Umbilical cord (tissue), 2 donors: ENCODE results near the gene TINCR. TPM values are rescaled to one million over a fixed set of nuclear protein-coding genes. Genes with fewer than 3 reads are reported as not detected.
A peak's percentile ranks its signal among the peaks of the same experiment; 100 is the strongest.

ENCODE experiments used
- DNase-seq: peaks from one replicate; pipeline ENCODE4 v3.0.0-alpha.2; 2015; ENCODE audit warnings: low spot score
- total RNA-seq: library from RNA; depleted of rRNA; stranded (reverse); fragments of >200 nt; gene quantifications from one replicate; pipeline ENCODE4 v1.2.3, GENCODE V29; 2014; ENCODE audit warnings: low replicate concordance; ENCODE audit not compliant: insufficient read depth

The TINCR gene
- total RNA-seq, 1 donor from 2014 or later, result 4.8 TPM

DNA sequence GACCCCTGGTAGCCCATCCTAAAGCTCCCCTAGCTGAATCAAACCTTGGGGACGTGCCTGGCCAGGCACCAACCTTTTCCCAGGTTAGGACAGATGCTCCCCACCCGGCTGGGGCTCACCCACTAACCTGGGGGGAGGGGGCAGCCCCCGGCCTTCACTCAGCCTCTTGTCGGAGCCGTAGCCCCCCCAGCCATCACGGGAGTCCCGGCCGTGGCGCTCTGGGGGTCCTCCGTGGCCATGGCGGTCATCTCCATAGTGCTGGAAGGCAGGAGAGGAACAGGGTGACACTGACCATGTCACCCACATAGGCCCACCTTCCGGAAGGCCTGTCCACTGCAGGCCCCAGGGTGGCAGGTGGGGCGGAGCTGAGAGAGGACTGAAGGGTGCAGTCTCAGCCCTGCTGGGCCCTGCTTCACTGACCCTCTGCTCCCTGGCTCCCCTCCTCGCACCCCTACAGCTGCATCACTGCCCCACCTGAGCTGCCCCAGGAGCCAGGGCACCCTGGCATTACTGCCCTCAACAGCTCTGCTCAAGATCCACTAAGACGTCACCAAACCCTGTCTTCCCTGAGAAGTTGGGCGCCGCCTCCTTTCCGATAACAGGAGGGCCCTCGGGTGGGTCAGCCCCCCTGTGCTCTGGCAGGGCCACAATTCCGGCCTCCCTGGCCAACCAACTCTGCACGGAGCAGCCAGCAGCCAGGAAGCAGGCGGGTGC is 22.6 kb upstream of the TINCR start:
- DNase-seq, result no peak

DNA sequence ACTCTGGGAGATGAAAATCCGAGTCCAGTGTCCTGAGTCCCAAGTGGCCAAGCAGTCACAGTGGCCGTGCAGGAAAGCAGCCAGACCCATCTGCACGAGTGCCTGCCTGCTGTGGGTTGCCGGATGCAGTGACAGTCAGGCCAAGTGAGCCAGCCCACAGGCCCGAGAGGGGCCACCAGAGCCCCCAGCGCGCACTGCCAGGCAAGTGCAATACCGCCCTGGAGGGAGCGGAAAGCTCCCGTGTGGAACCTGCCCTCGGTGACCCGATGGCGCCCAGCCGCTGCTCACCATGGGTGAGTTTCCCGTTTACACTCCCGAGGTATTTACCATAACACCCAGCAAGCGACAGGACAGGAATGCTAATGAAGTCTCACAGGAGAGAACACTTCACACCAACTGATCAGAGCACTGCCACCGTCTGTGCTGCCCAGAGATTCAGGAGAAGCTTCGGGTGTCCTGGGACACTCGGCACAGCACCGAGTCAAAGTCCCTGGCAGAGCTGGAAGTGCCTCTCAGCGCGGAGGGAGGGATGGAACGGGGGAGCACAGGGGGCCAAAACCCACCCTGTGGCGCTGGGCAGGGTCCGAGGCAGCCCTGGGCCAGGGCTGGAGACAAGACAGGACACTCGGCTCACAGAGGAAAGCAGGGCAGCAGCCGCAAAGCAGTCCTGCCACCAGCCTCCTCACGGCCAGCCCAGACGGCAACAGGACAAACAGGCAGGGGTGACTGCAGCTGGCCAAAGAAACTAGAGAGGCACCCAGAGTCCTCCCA is 21.3 kb upstream of the TINCR start:
- DNase-seq, result no peak

DNA sequence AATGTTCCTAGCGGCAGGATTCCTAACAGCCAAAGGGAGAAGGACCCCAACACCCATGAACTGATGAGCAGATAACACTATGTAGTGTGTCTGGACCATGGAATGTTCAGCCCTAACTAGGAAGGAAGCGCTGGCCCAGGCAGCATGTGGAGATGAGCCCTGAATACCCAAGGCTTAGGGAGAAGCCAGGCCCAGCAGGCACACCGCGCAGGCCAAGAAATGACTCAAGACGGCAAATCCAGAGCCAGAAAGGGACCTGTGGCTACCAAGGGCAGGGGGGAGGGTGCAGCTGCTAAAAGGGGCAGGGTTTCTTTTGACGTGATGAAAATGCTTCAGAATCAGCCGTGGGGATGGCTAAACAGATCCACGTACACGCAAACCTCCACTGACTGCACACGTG is 20.7 kb upstream of the TINCR start:
- no peak for DNase-seq

DNA sequence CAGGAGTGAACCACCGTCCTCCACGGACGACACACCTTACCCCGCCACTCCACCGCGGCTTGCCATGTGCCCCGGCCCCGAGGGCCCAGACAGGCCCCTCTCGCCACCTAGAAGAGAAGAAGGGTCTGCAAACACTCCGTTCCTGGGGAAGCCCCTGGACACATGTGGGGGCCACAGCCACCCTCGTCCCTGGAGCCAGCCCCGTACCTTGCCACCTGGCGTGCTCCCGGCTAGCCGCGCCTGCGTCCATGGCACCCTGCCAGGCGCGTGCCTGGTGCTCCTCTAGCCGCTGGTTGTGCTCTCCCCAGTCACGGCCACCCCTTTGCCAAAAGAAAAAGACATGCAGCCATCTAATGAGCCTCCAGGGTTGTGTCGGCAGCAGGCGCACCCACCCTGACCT is 19.9 kb upstream of the TINCR start:
- DNase-seq, result no peak

DNA sequence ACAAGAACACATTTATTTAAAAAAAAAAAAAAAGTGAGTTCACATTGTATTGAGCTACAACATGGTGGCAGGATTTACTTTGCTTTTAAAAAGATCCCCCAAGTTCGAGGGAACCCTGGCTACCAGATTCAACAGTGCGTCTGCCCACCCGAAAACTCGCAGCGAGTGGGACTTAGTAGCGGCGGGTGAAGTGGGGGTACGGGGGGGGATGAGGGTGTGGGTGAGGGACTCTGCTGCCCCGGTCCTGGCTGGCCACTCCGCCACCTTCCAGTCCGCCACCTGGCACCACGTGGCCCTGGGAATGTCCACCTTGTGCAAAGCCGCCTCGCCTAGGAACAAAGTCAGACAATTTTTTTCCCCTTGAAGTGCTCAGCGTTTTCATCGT is 19.3 kb upstream of the TINCR start:
- no peak for DNase-seq

DNA sequence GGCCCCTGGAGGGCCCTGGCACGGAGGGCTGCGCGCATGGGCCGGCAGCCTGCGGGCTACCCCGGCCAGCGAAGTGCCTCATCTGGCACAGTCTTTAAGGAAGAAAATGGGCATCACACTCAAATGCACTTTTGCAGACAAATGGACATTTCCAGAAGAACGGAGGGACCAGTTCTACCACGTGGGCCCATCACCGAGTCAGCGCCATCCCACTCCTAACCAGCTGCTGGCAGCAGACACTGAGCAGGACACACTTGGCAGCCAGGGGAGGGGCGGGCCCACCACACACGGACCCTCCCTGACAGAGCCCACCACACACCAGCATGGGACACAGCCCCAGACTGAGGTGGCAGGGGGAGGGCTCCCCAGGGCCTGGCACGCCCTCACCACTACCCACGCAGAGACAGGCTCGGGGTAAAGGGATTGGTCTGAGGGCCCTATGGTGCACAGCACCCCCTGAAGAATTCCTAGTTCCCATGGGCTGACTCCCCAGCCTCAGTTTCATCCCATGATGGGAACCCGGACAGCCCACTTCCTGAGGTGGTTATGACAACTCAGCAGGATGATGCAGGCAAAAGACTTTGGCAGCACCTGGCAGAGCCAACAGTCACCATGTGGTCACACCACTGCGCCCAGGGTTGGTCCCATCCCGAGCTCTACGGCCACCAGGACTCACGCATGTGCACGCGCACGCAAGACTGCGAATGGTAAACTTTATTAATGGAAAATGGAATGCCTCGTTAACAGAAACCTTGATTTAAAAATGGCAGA is 18.7 kb upstream of the TINCR start:
- no peak for DNase-seq

GRCh38 chr19:5585461-5586299 is 17.9 kb upstream of the TINCR start:
- peak; percentile 41 for DNase-seq

- DNase-seq, result no peak
Measured at GRCh38 chr19:5580161-5580571, 12.4 kb upstream of the TINCR start.

DNA sequence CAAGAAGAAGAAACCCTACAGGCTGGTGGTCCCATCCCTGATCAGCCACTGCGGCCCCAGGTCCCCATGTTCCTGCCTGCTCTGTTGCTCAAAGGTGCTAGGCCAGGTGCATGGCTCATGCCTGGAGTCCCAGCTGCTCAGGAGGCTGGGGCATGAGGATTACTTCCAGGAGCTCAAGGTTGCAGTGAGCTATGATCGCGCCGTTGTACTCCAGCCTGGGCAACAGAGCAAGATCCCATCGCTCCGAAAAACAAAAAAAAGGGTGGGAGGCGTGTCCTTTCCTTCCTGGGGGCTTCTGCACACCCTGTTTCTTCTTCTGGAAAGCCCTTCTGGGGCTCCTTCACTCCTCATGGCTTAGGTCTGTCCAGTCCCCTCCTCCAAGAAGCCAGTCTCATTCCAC is 11.9 kb upstream of the TINCR start:
- no peak for DNase-seq

- DNase-seq, result no peak
Measured at GRCh38 chr19:5579286-5579685, 11.5 kb upstream of the TINCR start.

DNA sequence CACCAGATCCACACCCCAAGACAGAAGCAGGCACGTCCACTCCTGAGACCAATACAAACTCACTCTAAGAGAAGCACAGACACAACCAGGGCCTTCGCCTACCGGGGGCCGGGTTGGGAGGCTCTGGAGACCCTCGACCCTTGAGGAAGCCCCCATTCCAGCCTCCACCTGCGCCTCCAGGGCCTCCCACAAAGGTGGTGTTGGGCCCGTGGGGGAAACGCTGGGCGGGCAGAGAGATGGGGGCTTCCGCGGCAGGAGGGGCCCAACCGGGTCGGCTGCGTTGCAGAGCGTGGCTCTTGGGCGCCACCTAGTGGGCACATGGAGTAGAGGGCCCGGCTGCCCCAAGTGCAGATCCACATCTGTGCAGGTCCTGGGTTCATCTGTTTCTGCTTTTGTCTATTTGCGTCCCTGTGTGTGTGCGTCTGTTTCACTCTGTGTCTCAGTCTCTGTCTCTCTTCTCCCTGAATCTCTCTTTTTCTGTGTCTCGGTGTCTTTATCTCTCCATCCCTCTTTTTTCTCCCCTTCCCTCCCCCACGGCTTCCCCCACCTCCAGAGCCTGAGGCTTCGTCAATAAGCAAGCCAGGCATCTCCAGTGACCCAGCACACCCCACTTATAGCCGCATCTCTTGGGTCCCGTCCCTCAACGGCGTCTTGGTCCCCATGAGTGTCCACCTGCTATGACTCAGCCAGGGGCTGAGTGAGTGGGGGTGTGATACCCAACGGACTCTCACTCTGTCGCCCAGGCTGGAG is 10.5 kb upstream of the TINCR start:
- DNase-seq, result peak; percentile 61

GRCh38 chr19:5575590-5575989 is 7.8 kb upstream of the TINCR start:
- DNase-seq, result no peak

DNA sequence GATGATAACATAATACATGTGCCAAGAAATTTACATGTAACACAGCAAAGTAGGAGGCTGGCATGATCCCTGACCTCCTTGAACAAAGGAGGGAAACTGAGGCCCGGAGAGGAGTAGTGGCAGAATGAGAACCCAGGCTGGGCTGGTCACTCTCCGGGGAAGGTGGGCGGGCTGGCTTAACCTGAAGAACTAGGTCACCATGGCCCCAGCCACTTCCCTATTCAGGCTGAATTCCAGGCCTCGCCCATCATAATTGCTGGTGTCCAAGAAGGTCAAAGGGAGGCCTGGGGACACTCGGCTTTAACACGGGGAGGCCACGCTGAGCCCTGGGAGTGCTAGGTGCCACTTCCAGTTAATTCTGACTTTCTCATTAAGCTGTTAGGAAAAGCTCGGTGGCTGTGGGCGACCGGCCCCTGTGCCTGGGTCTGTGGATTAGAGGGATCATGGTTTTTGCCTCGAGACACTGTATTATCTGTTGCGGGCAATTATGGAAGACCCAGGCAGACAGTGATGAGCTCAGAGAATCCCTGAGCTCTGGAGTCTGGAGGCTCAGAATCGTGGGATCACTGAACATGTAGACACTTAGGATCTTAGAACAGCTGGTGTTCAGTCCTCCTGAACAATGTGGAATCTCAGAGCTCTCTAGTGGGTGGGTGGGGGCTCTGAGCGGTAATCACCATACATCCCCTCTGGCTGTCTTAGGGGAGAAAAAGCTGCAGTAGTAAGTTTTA is 5.0 kb upstream of the TINCR start:
- peak; percentile 73 for DNase-seq

DNA sequence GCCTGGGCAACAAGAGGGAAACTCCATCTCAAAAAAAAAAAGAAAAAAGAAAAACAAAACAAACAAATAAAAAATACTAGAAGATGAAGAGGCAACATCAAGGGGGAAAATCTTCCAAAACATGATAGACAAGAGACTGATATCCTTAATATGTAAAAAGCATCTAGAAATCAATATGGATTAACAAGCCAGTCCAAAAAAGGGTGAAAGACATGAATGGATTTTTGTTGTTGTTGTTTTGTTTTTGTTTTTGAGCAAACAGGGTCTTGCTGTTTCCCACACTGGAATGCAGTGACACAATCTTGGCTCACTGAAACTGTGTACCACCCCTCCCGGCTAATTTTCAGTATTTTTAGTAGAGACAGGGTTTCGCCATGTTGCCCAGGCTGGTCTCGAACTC is 4.0 kb upstream of the TINCR start:
- no peak for DNase-seq

- no peak for DNase-seq
Measured at GRCh38 chr19:5567970-5568407, 236 bp upstream of the TINCR start.

GRCh38 chr19:5564930-5565329 is 2.8 kb downstream of the TINCR start:
- DNase-seq, result no peak

DNA sequence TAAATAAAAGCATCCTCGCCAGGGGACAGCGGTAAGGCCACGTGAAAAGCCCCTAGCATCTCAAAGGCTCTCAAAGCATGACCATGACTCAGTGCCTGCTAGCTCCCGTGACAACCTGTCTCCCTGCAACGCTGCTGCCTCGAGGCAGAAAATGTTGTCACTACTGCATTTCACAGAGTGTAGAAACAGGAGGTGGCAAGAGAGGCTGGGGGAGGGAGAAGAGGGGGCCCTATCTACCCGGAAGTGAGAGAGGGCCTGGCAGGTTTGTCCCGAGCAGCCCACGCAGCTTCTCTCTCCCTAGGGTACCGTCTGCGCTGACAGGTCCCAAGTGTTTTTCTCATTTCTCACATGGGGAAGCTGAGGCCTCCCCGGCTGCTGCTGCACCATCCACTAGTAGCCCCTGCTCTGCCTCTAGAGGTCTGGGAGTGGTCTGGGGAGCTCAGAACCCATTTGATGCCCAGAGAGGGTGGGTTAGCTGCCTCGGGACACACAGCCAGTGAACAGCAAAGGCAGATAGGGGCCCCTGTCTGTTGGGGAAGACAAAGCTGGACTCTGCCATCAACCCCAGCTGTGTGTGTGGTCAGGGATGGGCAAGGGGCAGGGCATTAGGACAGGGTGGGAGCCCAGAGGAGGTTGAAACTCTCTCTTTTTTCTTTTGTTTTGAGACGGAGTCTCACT is 3.7 kb downstream of the TINCR start:
- DNase-seq, result peak; percentile 52

DNA sequence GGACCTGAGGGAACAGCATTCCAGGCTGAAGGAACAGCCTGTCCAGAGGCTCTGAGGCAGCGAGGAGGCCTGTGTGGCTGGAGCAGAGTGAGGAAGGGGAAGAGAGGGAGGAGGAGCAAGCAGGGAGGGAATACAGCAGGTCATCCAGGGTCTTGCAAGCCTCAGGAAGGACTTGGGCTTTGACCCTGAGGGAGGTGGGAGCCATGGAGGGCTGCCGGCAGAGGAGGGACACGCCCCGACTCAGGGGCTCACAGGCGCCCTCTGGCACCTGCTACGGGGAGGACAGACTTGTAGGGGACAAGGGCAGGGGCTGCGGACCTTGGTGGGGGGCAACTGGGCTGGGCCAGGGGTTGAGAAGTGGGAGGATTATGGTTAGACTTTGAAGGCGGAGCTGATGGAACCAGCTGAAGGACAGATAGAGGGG is 4.7 kb downstream of the TINCR start:
- DNase-seq, result no peak

DNA sequence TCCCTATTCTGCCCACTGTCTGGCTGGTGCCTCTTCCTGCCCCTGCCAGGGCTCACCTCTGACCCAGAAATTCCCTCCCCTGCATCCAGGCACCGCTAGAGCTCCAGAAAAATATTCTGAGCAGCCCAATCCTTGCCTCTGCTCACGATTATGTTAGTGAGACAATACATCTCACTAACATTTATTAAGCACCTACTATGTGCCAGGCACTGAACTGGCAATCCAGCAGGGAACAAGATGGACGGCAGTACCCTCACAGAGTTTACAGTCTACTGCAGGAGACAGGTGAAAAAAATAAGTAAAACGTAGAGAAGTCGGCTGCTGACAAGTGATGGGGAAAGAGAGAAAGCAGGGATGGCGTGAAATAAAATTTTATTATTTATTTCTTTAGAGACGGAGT is 5.5 kb downstream of the TINCR start:
- DNase-seq, result no peak

- no peak for DNase-seq
Measured at GRCh38 chr19:5561559-5561958, 6.2 kb downstream of the TINCR start.
